Erythroblast (primary cell): Measurements from ENCODE around the gene TRMT11.

ENCODE experiments used
- GATA1 ChIP-seq: IDR thresholded peaks from 2 replicates; pipeline ENCODE4 v1.6.1; 2011; ENCODE audit warnings: low read depth, mild to moderate bottlenecking, control low read depth, low read length, moderate library complexity
- POLR2A ChIP-seq: IDR thresholded peaks from 2 replicates; pipeline ENCODE4 v1.6.1; 2011; ENCODE audit warnings: mild to moderate bottlenecking, low read length

GRCh38 chr6:126010040-126010439 lies 23.7 kb downstream of the TRMT11 start:
- TF ChIP-seq POLR2A (no peak), GATA1 (no peak)
